RWPE2 (cell line): ENCODE measurements around the gene SAP30L.

ENCODE experiments used
- ATAC-seq: fragments of 200-7000 bp; cut with Tn5 transposase; 3 replicates; pipeline ENCODE4 v1.9.1; 2021; ENCODE audit warnings: low read depth
- DNase-seq: peaks from one replicate; pipeline ENCODE4 v3.0.0-alpha.2; 2020; ENCODE audit warnings: low spot score
- H3K27ac ChIP-seq: fragments of 450-650 bp; 2 replicates; pipeline ENCODE4 v1.5.1; 2017; ENCODE audit warnings: mild to moderate bottlenecking; ENCODE audit not compliant: poor library complexity, severe bottlenecking
- H3K27me3 ChIP-seq: fragments of 250-450 bp; sonication (Bioruptor Pico); 2 replicates; pipeline ENCODE4 v1.5.1; 2021; ENCODE audit warnings: mild to moderate bottlenecking, moderate library complexity; ENCODE audit not compliant: insufficient read depth, poor library complexity, severe bottlenecking
- H3K36me3 ChIP-seq: fragments of 250-450 bp; sonication (Bioruptor Pico); 2 replicates; pipeline ENCODE4 v1.5.1; 2020; ENCODE audit warnings: low read depth, mild to moderate bottlenecking, moderate library complexity
- H3K4me1 ChIP-seq: fragments of 250-450 bp; sonication (Bioruptor Pico); 2 replicates; pipeline ENCODE4 v1.5.1; 2021; ENCODE audit warnings: mild to moderate bottlenecking, moderate library complexity; ENCODE audit not compliant: insufficient read depth, poor library complexity, severe bottlenecking
- H3K4me3 ChIP-seq: fragments of 250-450 bp; sonication (Bioruptor Pico); 2 replicates; pipeline ENCODE4 v1.5.1; 2021; ENCODE audit warnings: mild to moderate bottlenecking, moderate library complexity; ENCODE audit not compliant: severe bottlenecking
- H3K9me3 ChIP-seq: fragments of 250-450 bp; sonication (Bioruptor Pico); 2 replicates; pipeline ENCODE4 v1.5.1; 2021; ENCODE audit warnings: mild to moderate bottlenecking, moderate library complexity; ENCODE audit not compliant: severe bottlenecking
- TF ChIP-seq, protein P1 (sequence below): fragments of 450-650 bp; IDR thresholded peaks from one replicate; pipeline ENCODE4 v1.5.1; 2017; ENCODE audit warnings: mild to moderate bottlenecking, moderate library complexity; ENCODE audit not compliant: poor library complexity, severe bottlenecking

SAP30L gene

DNA sequence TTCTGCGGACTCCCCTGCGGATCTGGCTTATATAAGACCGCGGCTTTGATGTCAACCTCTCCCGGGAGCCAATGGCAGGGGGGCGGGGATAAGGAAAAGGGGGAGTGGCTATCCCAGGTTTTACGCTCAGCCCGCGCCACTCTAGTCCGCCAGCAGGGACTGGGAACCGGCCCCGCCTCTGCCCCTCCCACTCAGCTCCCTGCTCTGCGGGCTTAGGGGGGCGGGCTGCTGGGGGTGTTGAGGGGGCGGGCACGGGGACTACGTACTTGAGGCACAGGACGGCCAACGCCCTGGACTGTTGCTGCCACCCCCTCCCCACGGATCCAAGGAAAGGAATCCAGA lies 32.4 kb downstream of the SAP30L start, which contains the start of gene HAND1:
Gene HAND1, minus strand, starts transcription at position 4 of the 342 bp plus-strand sequence. CDS start 219 bp downstream, outside the sequence.
- Histone ChIP-seq H3K27ac (no peak within 1 kb of the TSS), H3K4me1 (peaks cover 6% of the 10 kb centered on the region), H3K27me3 (peaks cover 100% of the 10 kb centered on the region), H3K4me3 (peak within 1 kb of the TSS; percentile 15), H3K36me3 (no peaks in the 10 kb centered on the region), H3K9me3 (no peaks in the 10 kb centered on the region)
- TF ChIP-seq, protein P1, sequence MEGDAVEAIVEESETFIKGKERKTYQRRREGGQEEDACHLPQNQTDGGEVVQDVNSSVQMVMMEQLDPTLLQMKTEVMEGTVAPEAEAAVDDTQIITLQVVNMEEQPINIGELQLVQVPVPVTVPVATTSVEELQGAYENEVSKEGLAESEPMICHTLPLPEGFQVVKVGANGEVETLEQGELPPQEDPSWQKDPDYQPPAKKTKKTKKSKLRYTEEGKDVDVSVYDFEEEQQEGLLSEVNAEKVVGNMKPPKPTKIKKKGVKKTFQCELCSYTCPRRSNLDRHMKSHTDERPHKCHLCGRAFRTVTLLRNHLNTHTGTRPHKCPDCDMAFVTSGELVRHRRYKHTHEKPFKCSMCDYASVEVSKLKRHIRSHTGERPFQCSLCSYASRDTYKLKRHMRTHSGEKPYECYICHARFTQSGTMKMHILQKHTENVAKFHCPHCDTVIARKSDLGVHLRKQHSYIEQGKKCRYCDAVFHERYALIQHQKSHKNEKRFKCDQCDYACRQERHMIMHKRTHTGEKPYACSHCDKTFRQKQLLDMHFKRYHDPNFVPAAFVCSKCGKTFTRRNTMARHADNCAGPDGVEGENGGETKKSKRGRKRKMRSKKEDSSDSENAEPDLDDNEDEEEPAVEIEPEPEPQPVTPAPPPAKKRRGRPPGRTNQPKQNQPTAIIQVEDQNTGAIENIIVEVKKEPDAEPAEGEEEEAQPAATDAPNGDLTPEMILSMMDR, result no peak
- DNase-seq, result no peak
- peak; percentile 66 for ATAC-seq

DNA sequence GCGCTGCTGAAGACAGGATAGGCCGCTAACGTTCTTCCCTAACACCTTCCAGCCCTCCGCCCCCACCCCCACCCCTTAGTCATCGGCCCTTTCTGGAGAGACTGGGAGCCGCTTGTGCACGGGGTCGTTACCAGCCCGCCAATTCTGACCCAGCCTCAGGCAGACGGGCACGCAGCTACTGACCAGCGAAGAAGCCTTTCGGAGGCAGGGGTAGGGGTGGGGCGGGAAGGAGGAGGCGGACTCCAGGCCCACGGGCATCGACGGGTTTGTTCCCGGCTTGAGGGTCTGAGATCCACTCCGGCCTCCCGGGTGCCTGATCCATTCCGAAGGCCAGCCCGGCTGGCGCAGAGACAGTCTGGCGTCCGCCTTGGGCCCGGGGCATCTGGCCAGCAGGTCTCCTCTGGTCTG lies 33.0 kb downstream of the SAP30L start:
- Histone ChIP-seq H3K27ac (no peak overlapping the region), H3K4me1 (peaks cover 6% of the 10 kb centered on the region), H3K9me3 (no peaks in the 10 kb centered on the region), H3K36me3 (no peaks in the 10 kb centered on the region), H3K27me3 (peaks cover 100% of the 10 kb centered on the region), H3K4me3 (no peak overlapping the region)
- no peak for DNase-seq
- no peak for ATAC-seq
- TF ChIP-seq, protein P1, result no peak

DNA sequence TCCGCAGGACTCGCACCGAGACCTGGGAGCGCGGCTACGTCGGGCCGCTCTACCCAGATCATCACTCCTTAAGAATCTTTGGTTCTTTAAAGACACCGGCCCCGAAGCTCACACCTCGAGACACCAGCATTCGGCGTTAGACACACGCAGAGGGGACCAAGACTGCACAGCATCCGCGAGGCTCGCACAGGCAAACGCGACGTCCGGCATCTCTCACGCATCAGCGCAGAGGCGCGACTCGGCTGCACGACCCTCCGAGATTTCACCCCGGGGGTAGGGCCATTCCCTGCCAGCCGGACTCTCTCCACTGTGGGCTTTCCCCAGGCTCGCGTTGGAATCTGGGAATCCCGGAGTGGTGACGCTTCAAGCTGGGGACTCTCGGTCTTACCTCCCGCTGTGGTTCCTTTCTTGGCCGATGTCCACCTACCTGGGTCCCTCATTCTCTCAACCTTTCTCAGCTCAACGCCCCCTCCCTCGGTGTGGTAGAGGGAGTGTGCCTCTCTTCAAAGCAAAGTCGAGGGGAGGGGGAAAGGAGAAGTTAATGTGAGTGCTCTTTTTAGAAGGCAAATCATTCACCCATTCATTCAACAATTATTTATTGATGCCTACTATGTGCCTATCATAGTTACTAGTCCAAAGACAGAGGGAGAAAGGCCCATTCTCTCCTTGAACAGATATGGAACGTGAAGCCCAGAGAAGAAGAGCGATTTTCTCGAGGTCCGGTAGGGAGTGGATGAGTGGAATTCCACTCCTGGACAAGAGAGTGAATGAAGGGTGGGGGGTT lies 33.6 kb downstream of the SAP30L start:
- ATAC-seq (no peak), DNase-seq (no peak)
- H3K27ac ChIP-seq, result no peak overlapping the region
- no peaks in the 10 kb centered on the region for H3K36me3 ChIP-seq
- H3K9me3 ChIP-seq, result no peaks in the 10 kb centered on the region
- H3K27me3 ChIP-seq, result peaks cover 100% of the 10 kb centered on the region
- TF ChIP-seq, protein P1, result no peak
- H3K4me1 ChIP-seq, result peaks cover 6% of the 10 kb centered on the region
- no peak overlapping the region for H3K4me3 ChIP-seq

DNA sequence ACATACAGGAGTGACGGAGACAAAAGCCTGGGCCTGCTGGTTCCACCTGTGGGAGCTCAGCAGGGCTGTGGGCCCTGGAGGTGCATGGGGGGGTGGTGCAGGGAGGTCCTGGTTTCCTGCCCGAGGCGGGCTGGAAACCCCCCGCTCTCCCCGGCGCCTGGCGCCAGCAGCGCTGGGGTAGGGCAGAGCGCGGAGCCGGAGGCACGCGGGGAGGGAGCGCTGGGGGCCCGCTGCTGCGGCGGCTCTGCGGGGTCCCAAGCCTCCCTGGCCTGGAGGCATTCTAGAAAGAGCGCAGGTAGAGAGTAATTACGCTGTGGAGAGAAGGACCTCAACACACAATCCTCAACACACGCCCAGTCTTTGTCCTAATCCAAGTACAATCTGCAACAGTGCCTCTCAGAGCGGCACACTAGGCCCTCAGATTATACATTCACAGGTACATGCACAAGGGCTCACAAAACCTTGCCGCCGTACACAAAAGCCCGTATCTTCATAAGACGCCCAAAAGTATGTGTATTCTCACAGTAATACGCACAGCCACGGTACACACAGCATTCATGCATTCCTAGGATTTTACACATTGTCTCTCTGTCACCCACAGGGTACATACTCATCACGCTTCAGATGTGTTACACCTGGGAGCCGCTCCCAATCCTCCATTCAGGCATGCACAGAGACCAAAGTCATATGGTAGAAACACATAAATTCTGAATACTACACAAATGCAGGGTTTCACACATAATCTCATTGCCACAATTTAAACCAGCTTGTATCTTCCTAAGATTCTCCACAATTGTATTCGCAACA lies 34.4 kb downstream of the SAP30L start:
- no peak for ATAC-seq
- H3K9me3 ChIP-seq, result no peaks in the 10 kb centered on the region
- H3K4me3 ChIP-seq, result no peak overlapping the region
- H3K27ac ChIP-seq, result no peak overlapping the region
- TF ChIP-seq, protein P1, result no peak
- H3K4me1 ChIP-seq, result peaks cover 6% of the 10 kb centered on the region
- no peak for DNase-seq
- H3K27me3 ChIP-seq, result peaks cover 100% of the 10 kb centered on the region
- H3K36me3 ChIP-seq, result no peaks in the 10 kb centered on the region
